Vagina (tissue), 2 donors: Measurements from ENCODE around the gene FAM219A.

ENCODE experiments used
- CTCF ChIP-seq, 3 experiments: fragments of 450-650 bp in 2 of 3; fragments of 200-600 bp in 1 of 3; sonication (generic) in 1 of 3; IDR thresholded peaks; one replicate each; pipeline ENCODE4 v1.5.1; 2017 to 2019; ENCODE audit warnings: antibody characterized with exemption in 3 of 3, mild to moderate bottlenecking in 2 of 3, moderate library complexity in 2 of 3
- POLR2A ChIP-seq, 2 donors: fragments of 450-650 bp; IDR thresholded peaks; one replicate each; pipeline ENCODE4 v1.6.1; 2017; ENCODE audit warnings: antibody characterized with exemption in 2 of 2, mild to moderate bottlenecking in 2 of 2, moderate library complexity in 2 of 2
- POLR2AphosphoS5 ChIP-seq, 2 donors: sonication (generic); formaldehyde crosslinking; IDR thresholded peaks; one replicate each; pipeline ENCODE4 v1.9.0; 2017; ENCODE audit warnings: antibody characterized with exemption in 2 of 2, mild to moderate bottlenecking in 2 of 2, low read depth in 1 of 2; ENCODE audit not compliant: insufficient read depth in 1 of 2

DNA sequence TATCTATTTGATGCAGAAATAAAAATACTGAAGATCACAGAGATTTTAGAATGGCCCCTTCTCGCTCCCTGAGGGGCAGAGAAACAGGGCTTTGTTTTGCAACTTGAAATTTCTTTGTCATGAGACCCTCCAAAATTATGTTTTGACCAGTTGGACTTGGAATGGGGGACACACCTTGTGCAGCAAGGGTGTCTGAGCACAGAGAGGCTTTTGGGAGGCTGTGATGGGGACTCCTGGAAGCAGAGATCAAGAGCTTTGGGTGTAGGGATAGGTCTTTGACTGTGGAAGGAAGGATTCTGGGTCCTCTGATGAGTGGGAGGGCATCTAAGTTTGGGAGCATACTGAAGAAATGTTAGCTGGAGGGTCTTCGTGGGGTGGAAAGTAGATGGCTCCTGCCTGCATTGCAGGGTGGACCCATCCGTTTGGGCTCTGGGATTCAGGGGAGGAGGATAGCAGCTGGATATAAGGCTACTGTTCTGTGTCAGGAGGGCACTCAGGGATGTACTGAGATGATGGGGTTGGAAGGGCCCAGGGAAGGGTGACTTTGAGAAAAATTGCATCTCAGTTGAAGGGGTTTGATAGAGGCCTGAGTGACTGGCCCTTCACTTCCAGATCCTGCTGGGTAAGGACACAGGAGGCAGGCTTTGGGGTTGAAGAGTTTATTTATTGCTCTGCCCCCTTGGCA lies 79.9 kb downstream of the FAM219A start:
- TF ChIP-seq POLR2A (IDR thresholded peaks at IDR 0.05), result no peak
- no peak for TF ChIP-seq POLR2AphosphoS5 (IDR thresholded peaks at IDR 0.05; ENCODE audit: insufficient read depth in 1 of 2, low read depth in 1 of 2)
- no peak for TF ChIP-seq CTCF (IDR thresholded peaks at IDR 0.05)
